DMS153 treated with DMSO at 0.1 percent for 48 hours (cell line): ENCODE results near the gene TUSC2.
"Not testable (repeated sequence)": the region's sequence is repeated elsewhere in the genome, so short reads cannot be mapped to it uniquely, and the experiment has no call there.

Source experiments
- DNase-seq: peaks from one replicate; lab custom pipeline; 2025; ENCODE audit not compliant: unreplicated experiment; lab: John Stamatoyannopoulos, UW

Gene TUSC2

GRCh38 chr3:50295553-50296431 is 32.2 kb downstream of the TUSC2 start:
- DNase-seq, result no peak

GRCh38 chr3:50294492-50295403 is 33.3 kb downstream of the TUSC2 start:
- DNase-seq, result no peak

- DNase-seq, result no peak
Observed at GRCh38 chr3:50294089-50294488, 33.9 kb downstream of the TUSC2 start.

- DNase-seq, result no peak
Observed at GRCh38 chr3:50293079-50293801, 34.8 kb downstream of the TUSC2 start.

- peak; percentile 70 for DNase-seq
Observed at GRCh38 chr3:50292159-50293078, 35.6 kb downstream of the TUSC2 start, which contains the start of gene IFRD2. IFRD2 (minus strand) TSS chr3:50292429; CDS start chr3:50292274, 155 bp downstream.

GRCh38 chr3:50290161-50290641 is 37.8 kb downstream of the TUSC2 start:
- no peak for DNase-seq

- DNase-seq, result no peak
Observed at GRCh38 chr3:50289130-50289529, 38.9 kb downstream of the TUSC2 start.

- DNase-seq, result no peak
Observed at GRCh38 chr3:50288387-50289007, 39.5 kb downstream of the TUSC2 start.

GRCh38 chr3:50287262-50287661 is 40.8 kb downstream of the TUSC2 start:
- no peak for DNase-seq

- DNase-seq, result no peak
Observed at GRCh38 chr3:50286322-50287227, 41.4 kb downstream of the TUSC2 start.

GRCh38 chr3:50284121-50284520 is 43.9 kb downstream of the TUSC2 start:
- not testable (repeated sequence) for DNase-seq

- no peak for DNase-seq
Observed at GRCh38 chr3:50279255-50280016, 48.6 kb downstream of the TUSC2 start.

GRCh38 chr3:50278880-50279224 is 49.2 kb downstream of the TUSC2 start, which contains the start of gene LSMEM2:
LSMEM2 (plus strand) TSS chr3:50279087; CDS start chr3:50279114, 27 bp downstream.
- DNase-seq, result no peak

- DNase-seq, result no peak
Observed at GRCh38 chr3:50278123-50278879, 49.7 kb downstream of the TUSC2 start.

- DNase-seq, result no peak
Observed at GRCh38 chr3:50276762-50277101, 51.3 kb downstream of the TUSC2 start.

GRCh38 chr3:50275996-50276761 is 51.8 kb downstream of the TUSC2 start:
- no peak for DNase-seq
